Lower lobe of right lung (tissue), 2 donors: Measurements from ENCODE around the gene MAML3. TPM values are rescaled to one million over a fixed set of nuclear protein-coding genes. Genes with fewer than 3 reads are reported as not detected.

Experiments
- ATAC-seq, 2 donors: fragments of 200-7000 bp; cut with Tn5 transposase; one replicate each; pipeline ENCODE4 v1.9.1; 2020 to 2022; ENCODE audit warnings: mild to moderate bottlenecking in 2 of 2, moderate library complexity in 2 of 2
- DNase-seq: peaks from one replicate; pipeline ENCODE4 v3.0.0-alpha.2; 2020
- H3K27ac ChIP-seq: fragments of 200-600 bp; one replicate; pipeline ENCODE4 v1.8.0; 2022
- H3K27me3 ChIP-seq: fragments of 200-600 bp; one replicate; pipeline ENCODE4 v1.8.0; 2022; ENCODE audit warnings: low read depth
- H3K36me3 ChIP-seq: fragments of 200-600 bp; one replicate; pipeline ENCODE4 v1.8.0; 2022; ENCODE audit warnings: mild to moderate bottlenecking
- H3K4me1 ChIP-seq: fragments of 200-600 bp; one replicate; pipeline ENCODE4 v1.8.0; 2022
- H3K4me3 ChIP-seq: fragments of 200-600 bp; one replicate; pipeline ENCODE4 v1.8.0; 2022; ENCODE audit warnings: mild to moderate bottlenecking
- H3K9me3 ChIP-seq: fragments of 200-600 bp; one replicate; pipeline ENCODE4 v1.8.0; 2022
- CTCF ChIP-seq: fragments of 200-600 bp; IDR thresholded peaks from one replicate; pipeline ENCODE4 v1.8.0; 2022; ENCODE audit warnings: antibody characterized with exemption, mild to moderate bottlenecking
- intact Hi-C: fragments of 100-400 bp; cut with DNase I; formaldehyde crosslinking; loops from one replicate; pipeline ENCODE4 v1.11.0; 2022
- total RNA-seq: library from RNA; stranded (reverse); fragmentation: NEBNext Ultra II Directional; extraction: Animal tissue kit (Norgen Biotek cat#: 25700); gene quantifications from one replicate; pipeline ENCODE4 v1.2.1, GENCODE V29; 2021
- donor health status: DM: no; HTN: yes; CAD: no; lungs with severe emphysema.

MAML3 gene
- total RNA-seq, 1 donor from 2014 or later: 12.5 TPM

- Histone ChIP-seq H3K27ac (no peak overlapping the region), H3K9me3 (no peaks in the 10 kb centered on the region), H3K4me3 (no peak overlapping the region), H3K27me3 (no peaks in the 10 kb centered on the region), H3K36me3 (no peaks in the 10 kb centered on the region), H3K4me1 (peaks cover 11% of the 10 kb centered on the region)
- TF ChIP-seq CTCF: no peak
- DNase-seq (no peak), ATAC-seq (no peak)
- intact Hi-C loops: no loop called here
These were observed 44.7 kb downstream of the MAML3 start for GRCh38 chr4:140109292-140109691.

GRCh38 chr4:140108713-140109230 lies 45.2 kb downstream of the MAML3 start:
- H3K27ac ChIP-seq: no peak overlapping the region
- intact Hi-C loops: no loop called here
- no peak for DNase-seq
- H3K9me3 ChIP-seq: no peaks in the 10 kb centered on the region
- peaks cover 11% of the 10 kb centered on the region for H3K4me1 ChIP-seq
- ATAC-seq: no peak
- H3K4me3 ChIP-seq: no peak overlapping the region
- H3K27me3 ChIP-seq: no peaks in the 10 kb centered on the region
- TF ChIP-seq CTCF: no peak
- no peaks in the 10 kb centered on the region for H3K36me3 ChIP-seq

DNA sequence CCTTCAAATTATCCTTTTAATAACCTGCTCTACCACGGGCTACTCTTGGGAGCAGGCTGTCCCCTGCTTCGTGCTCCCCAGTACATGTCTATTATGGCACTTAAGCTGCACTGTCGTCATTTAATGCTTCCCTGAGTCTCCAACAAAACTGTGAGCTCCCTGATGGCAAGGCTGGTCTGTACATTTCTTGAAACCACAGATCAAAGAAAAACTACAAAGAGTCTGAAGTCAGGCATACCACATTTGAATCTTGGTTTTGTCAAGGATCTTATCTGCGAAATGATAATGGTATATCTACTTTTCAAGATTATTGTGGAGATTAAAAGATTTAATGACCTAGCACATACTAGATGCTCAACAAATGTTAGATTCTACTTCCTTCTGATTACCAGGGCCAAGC lies 45.7 kb downstream of the MAML3 start:
- no peak for TF ChIP-seq CTCF
- DNase-seq (no peak), ATAC-seq (no peak)
- H3K27ac ChIP-seq: no peak overlapping the region
- intact Hi-C loops: no loop called here
- no peaks in the 10 kb centered on the region for H3K9me3 ChIP-seq
- peaks cover 11% of the 10 kb centered on the region for H3K4me1 ChIP-seq
- no peaks in the 10 kb centered on the region for H3K27me3 ChIP-seq
- H3K36me3 ChIP-seq: no peaks in the 10 kb centered on the region
- no peak overlapping the region for H3K4me3 ChIP-seq

DNA sequence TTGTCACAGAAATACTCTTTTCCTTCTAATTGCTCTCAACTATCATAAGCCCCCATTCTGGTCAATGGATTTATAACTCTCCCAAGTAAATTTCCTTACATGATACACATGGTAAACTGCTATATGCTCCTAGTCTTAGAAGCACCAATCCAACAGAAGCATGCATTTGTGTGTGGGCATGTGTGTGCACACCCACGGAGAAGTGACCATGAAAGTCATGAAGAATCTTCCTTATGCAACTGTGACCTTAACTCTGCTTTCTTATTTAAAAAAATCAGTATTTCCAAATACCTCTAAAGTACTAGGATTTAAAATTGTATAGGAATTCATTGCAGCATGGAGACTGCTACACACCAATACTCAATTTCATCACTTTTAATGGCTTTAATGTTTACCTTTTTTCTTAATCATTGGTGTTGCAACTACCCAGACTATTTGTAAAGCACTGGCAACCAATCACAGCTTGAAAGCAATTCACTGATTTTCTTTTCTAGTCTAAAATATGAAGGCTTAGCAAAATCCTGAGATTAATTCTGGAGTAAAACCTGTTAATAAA lies 47.6 kb downstream of the MAML3 start:
- DNase-seq: no peak

DNA sequence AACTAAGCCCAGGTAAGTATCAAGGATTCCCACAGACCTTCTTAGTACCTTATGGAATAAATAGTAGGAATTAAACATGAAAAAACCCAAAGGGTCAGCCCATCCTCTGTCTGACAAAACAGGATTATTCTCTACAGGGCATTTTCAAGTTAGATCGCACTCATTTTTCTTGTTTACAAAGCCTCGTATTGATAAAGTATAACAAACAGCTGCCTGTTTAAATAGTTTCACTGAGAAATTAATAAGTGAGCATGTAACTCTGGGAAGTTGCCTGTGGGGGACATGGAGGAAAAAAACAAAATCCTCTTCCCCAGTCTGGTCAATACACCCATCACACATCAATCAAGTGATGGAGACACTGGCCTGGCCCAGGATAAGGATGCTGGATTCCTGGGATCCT lies 48.5 kb downstream of the MAML3 start:
- Histone ChIP-seq H3K27me3 (no peaks in the 10 kb centered on the region), H3K4me1 (peaks cover 14% of the 10 kb centered on the region), H3K36me3 (no peaks in the 10 kb centered on the region), H3K27ac (no peak overlapping the region), H3K4me3 (no peak overlapping the region), H3K9me3 (no peaks in the 10 kb centered on the region)
- ATAC-seq: no peak
- TF ChIP-seq CTCF: no peak
- DNase-seq: no peak
- intact Hi-C loops: no loop called here

More for the DNA sequence above, 47.6 kb downstream of the MAML3 start:
- Histone ChIP-seq H3K36me3 (no peaks in the 10 kb centered on the region), H3K27ac (no peak overlapping the region), H3K9me3 (no peaks in the 10 kb centered on the region), H3K4me3 (no peak overlapping the region), H3K27me3 (no peaks in the 10 kb centered on the region), H3K4me1 (peaks cover 11% of the 10 kb centered on the region)
- ATAC-seq: peak in 1 of 2 donors; percentile 54
- no peak for TF ChIP-seq CTCF
- intact Hi-C loops: no loop called here
